Transverse colon (tissue), 4 donors: Measurements from ENCODE around the gene SLTM.

Experiments used
- POLR2A ChIP-seq: fragments of 450-650 bp; IDR thresholded peaks from one replicate; pipeline ENCODE4 v1.6.1; 2016; ENCODE audit warnings: antibody characterized with exemption, mild to moderate bottlenecking, moderate library complexity
- POLR2AphosphoS5 ChIP-seq, 3 donors: sonication (generic); formaldehyde crosslinking; IDR thresholded peaks; one replicate each; pipeline ENCODE4 v1.6.1; 2016; ENCODE audit warnings: antibody characterized with exemption in 3 of 3
- TF ChIP-seq, protein P1 (sequence below), 5 experiments: fragments of 200-600 bp in 3 of 5; fragments of 450-650 bp in 2 of 5; sonication (generic) in 3 of 5; IDR thresholded peaks; 1 replicate in 2 of 5; 2 replicates in 3 of 5; pipeline ENCODE4 v1.5.1; 2016 to 2017; ENCODE audit warnings: antibody characterized with exemption in 5 of 5, inconsistent platforms in 3 of 5, mild to moderate bottlenecking in 2 of 5, moderate library complexity in 1 of 5

DNA sequence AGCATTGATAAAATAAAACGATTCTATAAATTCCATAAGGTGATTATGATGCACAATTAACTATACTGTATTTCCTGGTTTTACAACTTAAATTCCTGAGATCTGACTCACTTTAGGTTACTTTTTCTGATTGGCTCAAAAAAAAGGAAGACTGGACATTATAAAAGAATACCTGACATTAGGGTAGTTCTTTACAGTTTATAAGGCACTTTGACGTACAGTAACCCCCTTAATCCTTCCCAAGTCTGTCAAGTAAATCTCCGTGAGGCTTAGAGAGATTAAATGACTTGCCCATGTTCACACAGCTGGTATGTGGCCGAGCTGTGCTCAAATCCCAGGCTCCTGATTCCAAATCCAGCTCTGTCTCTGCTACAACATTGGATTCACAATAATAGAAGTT, 1.0 kb upstream of the SLTM start:
- TF ChIP-seq POLR2A (no peak), POLR2AphosphoS5 (IDR thresholded peaks at IDR 0.05) (no peak)
- TF ChIP-seq, protein P1, sequence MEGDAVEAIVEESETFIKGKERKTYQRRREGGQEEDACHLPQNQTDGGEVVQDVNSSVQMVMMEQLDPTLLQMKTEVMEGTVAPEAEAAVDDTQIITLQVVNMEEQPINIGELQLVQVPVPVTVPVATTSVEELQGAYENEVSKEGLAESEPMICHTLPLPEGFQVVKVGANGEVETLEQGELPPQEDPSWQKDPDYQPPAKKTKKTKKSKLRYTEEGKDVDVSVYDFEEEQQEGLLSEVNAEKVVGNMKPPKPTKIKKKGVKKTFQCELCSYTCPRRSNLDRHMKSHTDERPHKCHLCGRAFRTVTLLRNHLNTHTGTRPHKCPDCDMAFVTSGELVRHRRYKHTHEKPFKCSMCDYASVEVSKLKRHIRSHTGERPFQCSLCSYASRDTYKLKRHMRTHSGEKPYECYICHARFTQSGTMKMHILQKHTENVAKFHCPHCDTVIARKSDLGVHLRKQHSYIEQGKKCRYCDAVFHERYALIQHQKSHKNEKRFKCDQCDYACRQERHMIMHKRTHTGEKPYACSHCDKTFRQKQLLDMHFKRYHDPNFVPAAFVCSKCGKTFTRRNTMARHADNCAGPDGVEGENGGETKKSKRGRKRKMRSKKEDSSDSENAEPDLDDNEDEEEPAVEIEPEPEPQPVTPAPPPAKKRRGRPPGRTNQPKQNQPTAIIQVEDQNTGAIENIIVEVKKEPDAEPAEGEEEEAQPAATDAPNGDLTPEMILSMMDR (IDR thresholded peaks at IDR 0.05) = no peak
